Measurements from ENCODE around the gene TMEM123.
A peak's percentile ranks its signal among the peaks of the same experiment; 100 is the strongest.

The TMEM123 gene

DNA sequence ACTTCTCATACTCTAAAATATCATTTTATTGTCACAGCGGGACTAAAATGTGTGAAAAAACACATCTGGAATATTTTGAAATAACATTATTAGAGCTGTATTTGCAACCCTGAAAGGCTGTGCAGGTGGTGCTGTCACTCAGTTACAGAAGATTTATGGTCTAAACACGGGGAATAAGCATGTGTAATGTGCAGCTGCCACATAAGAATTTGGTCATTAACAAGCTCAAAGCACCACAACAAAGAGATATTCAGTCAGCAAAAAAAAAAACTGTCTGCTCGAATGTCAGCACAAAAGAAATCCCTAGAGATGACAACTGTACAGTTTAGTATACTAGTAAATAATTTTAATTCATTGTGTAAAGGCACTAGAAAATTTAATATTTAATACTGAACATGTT lies 31.3 kb downstream of the TMEM123 start:
- no peak for DNase-seq

DNA sequence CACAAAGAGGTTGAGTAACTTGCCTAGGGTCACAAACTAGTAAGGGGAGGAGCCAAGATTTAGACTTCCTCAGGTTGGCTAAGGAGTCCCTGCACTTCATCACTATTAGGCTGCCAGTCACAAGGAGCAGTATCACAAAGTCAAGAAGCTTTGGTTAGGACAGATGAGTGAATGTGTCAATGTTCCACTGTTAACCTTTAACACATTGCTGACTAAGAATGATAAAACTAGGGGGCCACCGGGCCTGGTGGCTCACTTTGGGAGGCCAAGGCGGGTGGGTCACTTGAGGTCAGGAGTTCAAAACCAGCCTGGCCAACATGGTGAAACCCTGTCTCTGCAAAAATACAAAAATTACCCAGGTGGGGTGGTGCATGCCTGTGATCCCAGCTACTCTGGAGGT lies 32.0 kb downstream of the TMEM123 start:
- no peak for DNase-seq

DNA sequence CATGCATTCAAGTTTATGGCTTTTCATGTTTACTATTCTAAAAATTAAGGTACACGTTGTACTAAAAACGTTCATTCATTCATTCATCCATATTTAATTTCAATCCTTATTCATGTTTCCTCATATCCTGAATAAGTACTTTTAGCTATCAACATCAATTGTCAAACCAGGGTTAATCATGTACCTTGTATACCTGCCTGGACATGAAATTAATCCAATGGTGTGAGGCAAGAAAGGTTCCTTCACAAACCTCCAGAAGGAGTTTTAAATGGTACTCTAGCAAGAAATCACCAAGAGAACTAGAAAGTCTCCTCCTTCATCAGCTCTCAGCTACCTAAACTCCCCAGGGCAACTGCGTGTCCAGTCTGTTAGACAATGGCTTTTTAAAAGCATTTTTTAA lies 33.4 kb downstream of the TMEM123 start:
- DNase-seq = no peak

DNA sequence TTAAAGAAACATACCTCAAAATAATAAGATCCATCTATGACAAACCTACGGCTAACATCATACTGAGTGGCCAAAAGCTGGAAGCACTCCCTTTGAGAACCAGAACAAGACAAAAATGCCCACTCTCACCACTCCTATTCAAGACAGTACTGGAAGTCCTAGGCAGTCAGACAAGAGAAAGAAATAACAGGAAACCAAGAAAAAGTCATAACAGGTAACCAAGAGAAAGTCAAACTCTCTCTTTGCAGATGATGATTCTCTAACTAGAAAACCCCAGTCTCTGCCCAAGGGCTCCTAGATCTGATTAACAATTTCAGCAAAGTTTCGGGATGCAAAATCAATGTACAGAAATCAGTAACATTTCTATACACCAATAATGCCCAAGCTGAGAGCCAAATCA lies 35.6 kb downstream of the TMEM123 start:
- no peak for DNase-seq

DNA sequence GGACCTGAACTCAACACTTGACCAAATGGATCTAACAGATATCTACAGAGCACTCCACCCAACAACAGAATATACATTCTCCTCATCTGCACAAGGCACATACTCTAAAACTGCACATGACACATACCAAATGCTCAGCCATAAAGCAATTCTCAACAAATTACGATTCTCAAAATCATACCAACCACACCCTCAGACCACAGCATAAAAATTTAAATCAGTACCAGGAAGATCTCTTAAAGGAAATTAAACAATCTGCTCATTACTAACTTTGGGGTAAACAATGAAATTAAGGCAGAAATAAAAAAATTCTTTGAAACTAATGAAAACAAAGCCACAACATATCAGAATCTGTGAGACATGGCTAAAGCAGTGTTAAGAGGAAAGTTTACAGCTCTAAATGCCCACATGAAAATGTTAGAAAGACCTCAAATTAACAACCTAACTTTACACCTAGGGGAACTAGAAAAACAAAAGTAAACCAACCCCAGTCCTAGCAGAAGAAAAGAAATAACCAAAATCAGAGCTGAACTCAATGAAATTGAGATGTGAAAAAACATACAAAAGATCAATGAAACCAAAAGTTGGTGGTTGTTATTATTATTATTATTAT lies 37.2 kb downstream of the TMEM123 start:
- DNase-seq = no peak

DNA sequence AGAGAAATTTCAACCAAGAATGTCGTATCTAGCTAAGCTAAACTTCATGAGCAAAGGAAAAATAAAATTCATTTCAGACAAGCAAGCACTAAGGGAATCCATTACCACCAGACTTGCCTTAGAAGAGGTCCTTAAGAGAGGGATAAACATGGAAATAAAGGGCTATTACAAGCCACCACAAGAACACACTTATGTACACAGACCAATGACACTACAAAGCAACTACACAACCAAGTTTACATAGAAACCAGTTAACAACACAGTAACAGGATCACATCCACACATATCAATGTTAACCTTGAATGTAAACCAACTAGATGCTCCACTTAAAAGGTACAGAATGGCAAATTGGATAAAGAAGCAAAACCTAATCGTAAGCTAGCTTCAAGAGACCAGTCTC lies 38.0 kb downstream of the TMEM123 start:
- DNase-seq = no peak

DNA sequence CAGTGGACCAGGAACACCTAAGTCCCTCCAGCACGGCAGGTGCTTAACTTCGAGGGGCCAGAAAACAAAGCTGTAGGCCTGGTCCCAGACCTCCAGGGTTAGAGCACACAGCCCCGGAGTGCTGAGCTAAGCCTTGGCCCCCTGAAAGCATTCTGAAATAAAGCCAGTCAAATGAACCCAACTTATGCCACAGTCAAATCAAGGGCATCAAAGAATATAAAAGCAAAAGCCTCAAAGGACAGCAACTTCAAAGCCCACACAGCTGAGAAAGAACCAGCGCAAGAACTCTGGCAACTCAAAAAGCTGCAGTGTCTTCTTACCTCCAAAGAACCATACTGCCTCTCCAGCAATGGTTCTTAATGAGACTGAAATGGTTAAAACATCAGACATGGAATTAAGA lies 39.1 kb downstream of the TMEM123 start:
- no peak for DNase-seq

DNA sequence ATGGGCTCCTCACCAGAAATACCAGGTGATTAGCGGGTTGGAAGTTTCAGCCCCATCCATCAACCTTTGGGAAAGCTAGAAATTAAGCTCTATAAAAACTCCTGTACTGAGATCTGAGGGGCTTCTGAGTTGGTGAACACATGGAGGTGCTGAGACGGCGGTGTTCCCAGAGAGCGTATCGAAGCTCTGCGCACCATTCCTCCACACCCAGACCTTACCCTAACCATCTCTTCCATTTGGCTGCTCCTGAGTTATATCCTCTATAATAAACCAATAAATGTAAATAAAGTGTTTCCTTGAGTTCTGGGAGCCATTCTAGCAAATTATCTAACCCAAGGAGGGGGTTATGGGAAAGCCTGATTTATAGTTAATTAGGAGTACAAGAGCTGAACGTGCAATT lies 41.4 kb downstream of the TMEM123 start:
- DNase-seq = no peak

DNA sequence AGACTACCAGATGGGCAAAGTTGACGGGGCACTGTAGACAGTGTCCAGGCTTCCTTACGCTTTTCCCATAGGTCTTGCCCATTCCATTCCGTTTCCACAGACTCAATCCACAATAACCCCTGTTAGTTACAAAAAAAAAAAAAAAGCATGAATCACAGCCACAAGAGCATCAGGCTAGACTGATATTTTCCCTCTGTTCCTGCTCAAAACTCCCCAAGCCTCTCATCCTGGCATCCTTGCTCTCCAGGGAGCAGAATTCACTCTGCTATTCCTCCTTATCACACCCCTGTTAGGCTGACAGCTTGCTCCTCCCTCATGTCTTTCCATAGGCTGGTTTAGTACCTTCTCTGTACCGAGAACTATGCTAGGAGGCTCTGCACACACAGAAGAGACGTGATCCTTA lies 42.2 kb downstream of the TMEM123 start:
- DNase-seq = no peak

DNA sequence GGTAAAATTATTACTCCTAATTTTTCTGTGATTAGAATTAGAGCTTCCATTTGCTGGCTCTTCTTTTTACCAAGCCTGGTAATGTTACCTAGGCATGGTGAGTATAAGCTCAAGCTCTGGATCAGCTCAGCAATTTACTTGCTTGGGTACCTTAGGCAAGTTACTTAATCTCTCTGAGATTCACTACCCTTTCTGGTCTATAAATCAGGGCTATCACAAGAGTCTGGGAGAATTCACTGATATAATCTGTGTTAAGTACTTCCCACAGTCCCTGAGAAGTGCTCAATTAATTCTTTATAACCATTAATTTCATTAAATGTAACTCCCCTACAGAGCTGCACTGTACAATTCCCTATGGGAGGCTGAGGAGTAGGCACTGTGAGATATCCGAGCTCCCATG lies 44.2 kb downstream of the TMEM123 start:
- DNase-seq = no peak

DNA sequence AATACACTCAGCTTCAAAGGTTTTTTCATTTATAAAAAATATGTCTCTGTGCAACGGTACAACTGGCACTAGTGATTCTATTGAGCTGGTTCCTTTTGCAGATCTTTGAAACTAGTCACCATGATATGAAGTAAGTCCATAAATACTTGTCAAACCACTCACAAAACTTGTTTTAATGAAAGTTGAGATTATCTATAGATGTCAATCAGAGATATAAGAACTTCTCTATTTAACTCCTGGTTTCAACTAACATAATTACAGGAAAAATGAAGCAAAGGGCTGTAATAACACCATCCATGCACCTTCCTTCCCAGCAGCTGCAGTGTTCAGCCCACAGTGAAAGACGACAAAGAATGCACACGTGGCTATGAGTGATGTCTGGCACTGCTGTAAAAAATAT lies 44.7 kb downstream of the TMEM123 start:
- DNase-seq = no peak

DNA sequence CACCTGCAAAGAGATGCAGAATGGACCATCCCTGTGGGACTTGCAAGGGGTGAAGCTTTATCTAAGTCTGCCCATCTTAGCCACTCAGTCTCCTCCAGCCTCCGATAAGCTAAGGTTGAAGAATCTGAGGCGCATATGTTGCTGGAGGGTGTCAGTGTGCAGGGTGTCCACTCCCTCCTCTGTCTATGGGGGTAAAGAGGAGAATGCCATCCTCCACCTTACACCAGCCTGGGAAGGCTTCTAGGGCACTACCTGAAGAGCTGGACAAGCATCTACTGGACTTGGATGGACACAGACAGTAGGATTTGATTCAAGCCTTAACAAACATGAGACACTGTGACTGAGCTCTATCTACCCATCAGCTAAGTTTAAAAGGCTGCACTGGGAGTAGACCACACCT lies 46.5 kb downstream of the TMEM123 start:
- DNase-seq = no peak

DNA sequence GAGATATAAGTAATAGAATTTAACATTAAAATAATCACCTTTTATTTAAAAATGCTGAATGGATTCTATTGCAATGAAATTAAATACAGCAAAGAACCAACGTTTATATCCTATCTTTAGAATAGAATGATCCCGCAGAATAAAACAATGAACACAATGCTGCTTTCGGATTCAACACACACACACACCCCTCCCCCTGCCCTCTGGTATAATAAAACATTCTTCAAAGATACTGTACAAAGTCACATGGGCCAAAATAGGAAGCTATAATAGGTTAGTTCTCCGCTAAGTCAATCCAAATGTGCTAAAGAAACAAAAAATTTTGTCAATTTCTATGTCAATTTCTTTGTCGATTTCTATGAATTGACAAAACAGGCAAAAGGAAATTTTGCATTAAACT lies 47.1 kb downstream of the TMEM123 start:
- no peak for DNase-seq

DNA sequence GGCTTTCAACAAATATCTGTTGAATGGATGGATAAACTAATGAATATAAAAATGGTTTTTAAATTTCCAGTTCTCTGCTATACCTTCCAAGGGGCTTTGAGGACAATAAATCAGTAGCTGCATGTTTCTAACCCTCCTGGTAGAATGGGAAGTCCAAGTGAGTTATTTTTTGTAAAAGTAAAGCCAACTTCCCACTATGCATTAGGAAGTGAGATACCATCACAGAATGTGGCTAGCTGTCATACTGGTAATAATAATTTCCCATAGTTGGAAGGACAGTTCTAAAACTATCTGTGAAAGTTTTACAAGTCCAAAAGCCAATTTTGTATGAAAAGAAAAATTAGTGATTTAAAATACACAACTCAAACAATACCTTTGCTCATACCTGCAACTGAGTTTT lies 50.0 kb downstream of the TMEM123 start:
- DNase-seq = no peak

DNA sequence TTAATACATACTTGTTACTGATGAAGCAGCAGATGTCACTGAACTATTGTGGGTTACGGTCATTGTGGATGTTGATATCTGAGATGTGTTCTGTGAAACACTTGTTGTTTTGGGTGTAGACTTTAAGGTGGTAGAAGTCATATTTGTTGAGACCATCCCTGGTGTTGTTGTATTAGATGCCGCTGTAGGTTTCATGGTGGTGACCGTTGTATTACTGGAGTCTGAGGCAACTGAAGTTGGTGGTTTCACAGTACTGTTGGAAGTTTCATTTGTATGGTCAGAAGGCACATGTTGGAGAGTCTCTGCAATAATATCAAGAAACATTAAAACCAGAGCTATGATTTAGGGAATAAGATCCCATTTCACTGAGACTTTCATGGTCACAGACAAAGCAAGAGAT lies 50.7 kb downstream of the TMEM123 start:
- DNase-seq = no peak

DNA sequence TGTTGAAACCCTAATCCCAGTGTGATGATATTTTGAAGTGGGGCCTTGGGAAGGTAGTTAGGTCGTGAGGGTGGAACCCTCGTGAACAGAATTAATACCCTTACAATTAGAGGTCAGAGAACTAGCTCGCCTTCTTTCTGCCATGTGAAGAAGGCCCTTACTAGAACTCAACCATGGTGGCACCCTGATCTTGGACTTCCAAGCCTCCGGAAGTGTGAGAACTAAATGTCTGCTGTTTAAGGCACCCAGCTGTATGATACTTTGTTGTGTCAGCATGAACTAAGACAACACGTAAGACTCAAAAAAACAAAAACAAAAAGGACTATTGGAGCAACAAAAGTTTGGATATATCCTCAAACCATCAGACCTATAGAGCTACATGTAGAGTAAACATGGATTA lies 52.0 kb downstream of the TMEM123 start:
- DNase-seq = no peak

DNA sequence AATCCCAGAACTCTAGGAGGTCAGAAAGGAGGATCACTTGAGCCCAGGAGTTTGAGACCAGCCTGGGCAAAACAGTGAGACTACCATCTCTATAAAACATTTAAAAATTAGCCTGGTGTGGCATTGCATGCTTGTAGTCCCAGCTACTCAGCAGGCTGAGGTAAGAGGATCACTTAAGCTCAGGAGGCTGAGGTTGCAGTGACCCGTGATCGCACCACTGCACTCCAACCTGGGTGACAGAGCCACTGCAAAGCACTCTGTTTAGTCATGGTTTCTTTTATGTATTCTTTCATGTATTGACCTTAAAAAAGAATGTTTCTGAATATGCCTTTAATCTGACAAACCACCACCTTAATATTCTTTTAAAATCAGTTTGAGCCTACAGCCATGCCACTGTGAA lies 53.4 kb downstream of the TMEM123 start:
- no peak for DNase-seq

DNA sequence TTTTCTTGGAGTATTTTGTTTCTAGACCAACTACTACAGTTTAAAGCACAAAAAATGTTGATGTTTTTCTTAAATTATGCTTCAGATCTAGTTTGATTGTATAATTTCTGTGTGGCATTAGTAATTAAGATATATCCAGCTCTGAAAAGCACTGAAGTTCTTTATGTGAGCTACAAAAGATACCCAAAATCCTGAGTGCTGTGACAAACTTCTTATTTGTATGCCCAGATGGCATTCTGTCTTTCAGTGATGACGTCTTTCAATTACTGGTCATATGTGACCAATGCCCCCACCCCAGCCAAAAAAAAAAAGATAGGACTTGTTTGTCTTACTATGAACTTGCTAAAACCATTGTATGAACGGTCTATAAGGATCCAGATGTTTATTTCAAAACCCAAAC lies 54.3 kb downstream of the TMEM123 start:
- DNase-seq = no peak

DNA sequence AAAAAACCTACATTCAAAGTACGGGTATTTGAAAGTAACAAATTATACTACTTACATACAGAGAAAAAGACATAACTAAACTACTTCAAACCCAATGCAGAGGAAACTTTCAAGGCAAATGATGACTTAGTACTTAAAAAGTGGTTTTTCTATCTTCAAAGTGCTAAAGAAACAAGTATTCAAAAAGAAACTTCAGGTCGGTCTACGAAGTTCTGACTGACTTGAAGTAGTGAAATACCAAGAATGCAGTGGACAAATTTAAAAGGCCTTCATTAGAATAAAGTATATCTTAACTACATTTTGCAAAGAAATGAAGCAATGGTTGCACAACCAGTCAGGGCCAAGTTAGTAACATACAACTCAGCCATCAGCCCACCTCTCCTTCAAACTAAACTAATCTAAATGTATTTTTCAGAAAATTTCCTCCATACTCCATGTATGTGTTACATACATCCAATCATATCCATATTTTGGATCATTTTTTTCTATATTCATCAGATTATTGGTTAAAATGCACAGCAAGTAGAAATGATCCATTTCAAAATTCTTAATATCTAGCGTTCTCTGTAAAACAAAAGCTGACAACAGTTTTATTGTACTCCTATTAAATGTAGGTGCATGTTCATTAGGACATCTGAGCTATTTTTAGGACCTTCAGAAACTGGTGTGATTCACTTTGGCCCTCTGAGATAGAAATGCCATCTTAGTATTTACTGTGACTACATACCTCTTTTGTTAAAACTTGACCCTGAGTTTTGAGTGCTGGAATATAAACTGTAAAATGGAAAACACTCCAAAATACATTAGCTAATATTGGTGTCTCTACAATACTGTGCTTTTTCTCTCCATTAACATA lies 55.6 kb downstream of the TMEM123 start:
- no peak for DNase-seq

DNA sequence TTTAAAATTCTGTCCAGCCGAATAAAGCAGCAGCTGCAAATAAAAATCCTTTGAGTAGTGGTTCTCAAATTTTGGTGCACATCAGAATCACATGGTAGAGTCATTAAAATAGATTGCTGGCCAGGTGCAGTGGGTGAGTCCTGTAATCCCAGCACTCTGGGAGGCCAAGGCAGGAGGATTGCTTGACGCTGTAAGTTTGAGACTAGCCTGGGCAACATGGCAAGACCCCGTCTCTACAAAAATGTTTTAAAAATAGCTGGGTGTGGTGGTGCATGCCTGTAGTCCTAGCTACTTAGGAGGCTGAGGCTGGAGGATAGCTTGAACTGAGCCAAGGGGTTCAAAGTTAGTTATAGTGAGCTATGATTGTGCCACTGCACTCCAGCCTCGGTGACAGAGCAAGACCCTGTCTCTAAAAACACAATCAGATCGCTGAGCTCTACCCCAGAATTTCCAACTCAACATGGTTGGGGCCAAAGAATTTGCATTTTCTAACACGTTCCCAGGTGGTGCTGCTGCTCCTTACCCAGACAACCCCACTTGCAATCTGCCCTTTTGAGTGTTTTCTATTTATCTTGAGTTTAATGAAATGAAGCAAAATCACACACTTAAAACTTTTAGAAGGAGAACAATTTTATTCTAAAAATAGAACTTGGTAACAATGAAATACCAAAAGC lies 56.7 kb downstream of the TMEM123 start:
- no peak for DNase-seq

DNA sequence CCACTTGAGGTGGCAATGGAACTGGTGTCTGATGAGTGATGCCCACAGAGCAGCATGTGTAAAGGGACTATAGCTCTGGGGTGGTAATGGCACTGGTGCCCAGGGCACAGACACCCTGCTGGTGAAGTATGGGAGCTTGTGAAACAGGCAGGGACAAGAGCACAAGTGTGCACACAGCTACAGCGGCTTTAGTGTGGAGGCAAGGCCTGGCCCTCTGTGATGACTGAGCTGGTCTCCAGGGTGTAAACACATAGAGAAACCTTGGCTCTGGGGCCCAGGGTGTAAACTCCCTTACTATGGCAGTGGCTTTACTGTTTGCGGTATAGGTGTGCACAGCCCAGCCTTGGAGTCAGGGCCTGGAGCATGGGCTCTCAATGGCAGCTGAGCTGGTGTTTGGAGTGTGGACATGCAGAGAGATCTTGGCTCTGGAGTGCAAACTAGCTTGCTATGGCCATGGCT lies 59.3 kb downstream of the TMEM123 start:
- DNase-seq = no peak

DNA sequence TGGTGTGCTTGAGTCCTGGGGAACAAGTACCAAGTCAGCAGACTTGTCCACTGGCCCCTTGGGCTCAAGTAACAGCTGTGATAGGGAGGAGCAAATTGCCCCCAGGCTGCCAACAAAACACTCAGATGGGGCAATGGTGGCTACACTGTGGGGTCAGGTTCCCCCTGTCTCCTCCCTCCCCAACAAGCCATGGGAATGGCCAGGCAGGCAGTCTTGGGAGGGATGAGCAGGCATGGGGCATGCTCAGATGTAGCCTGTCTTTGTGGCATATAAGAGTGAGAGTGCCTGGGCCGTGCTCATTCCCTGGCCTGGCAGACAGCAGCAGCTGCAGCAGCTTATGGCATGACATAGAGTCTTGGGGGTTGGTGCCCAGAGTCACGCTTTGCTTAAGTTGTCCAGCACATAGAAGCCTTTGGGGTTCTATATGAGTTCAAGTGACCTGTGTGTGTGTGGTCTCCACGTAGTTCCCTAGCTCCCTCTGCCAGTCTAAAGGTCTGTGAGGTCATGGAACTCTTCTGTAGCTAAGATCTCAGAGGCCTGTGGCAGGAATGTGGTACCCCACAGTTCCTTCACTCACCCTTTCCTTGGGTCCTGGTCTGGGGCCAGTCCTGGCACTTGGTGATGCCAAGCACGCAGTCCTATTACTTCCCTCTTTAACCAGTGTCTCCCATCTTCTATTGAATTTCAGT lies 60.9 kb downstream of the TMEM123 start:
- DNase-seq = no peak

DNA sequence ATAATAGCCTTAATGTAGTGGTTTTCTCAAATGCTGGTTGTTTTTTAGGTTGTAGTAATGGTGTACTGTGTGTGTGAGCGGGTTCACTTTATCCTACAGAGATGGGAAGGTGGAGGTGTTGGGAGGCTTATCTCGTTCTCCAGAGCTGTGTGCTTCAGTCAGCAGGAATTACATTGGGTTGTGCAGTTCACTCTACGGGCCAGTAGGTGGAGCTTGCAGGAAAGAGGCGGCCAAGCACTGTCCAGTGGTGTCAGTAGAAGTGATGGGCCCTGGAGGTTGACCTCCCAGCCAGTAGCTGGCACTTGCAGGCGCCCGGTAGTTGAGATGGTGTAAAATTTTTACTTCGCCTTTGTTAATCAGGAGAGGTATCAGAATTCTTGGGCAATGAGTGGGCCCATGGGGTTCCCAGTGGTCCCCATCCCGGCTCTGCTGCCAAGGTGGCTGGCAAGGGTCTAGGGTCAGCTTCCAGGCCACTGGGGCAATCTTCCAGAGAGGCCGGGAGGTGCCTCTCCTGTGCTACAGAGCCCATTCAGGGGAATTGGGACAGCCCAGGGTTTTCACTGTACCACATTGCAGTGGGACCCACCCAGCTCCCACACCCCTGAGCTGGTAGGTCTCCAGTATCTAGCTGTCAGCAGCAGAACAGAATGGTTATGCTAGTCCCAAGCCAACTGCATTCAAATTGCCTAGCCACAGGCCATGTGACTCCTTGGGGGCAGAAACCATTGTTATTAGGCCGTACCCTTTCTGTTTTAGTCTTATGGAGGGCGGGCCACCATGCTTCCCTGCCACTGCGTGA lies 61.7 kb downstream of the TMEM123 start:
- DNase-seq = peak; percentile 62

Measured in activated naive CD4-positive, alpha-beta T cell treated with Interleukin-2 at 50 U/mL for 16 hours (primary cell).